Measurements from ENCODE around the gene TOM1L2. TPM values are rescaled to one million over a fixed set of nuclear protein-coding genes. Genes with fewer than 3 reads are reported as not detected.

The TOM1L2 gene
- total RNA-seq, 2 experiments from 2014 or later, result 22.1 to 25.0 TPM

- Mint-ChIP-seq H3K4me3 (no peak overlapping the region), H3K9me3 (ENCODE audit: insufficient read depth) (no peaks in the 10 kb centered on the region), H3K36me3 (ENCODE audit: low read depth) (peaks cover 76% of the 10 kb centered on the region), H3K27me3 (ENCODE audit: low read depth) (no peaks in the 10 kb centered on the region), H3K27ac (no peak overlapping the region), H3K4me1 (ENCODE audit: low read depth) (peaks cover 51% of the 10 kb centered on the region)
- no peak for ATAC-seq
- ChIA-PET CTCF (interaction anchor here (1.1 to 1.3 kb wide), 2 partner anchors 102 to 216 kb away, joined by 3 to 4 read pairs; no protein-coding TSS in a partner anchor), POLR2A (interaction anchor here (0.5 to 6.8 kb wide), 6 partner anchors 10 to 38 kb away, joined by 3 to 35 read pairs (median 6); partner anchors contain the start of gene SREBF1)
- DNase-seq, result no peak
These were observed 154.7 kb downstream of the TOM1L2 start for GRCh38 chr17:17817552-17817947.

GRCh38 chr17:17816831-17817551 lies 155.2 kb downstream of the TOM1L2 start:
- CTCF ChIA-PET, result interaction anchor here (0.8 kb wide), 1 partner anchor 22 kb away, joined by 3 read pairs; no protein-coding TSS in a partner anchor
- peaks cover 70% of the 10 kb centered on the region for H3K36me3 Mint-ChIP-seq (ENCODE audit: low read depth)

GRCh38 chr17:17816240-17816814 lies 155.9 kb downstream of the TOM1L2 start:
- POLR2A ChIA-PET, result interaction anchor here (1.3 kb wide), 1 partner anchor 38 kb away, joined by 4 read pairs; no protein-coding TSS in a partner anchor

More at GRCh38 chr17:17816831-17817551, 155.2 kb downstream of the TOM1L2 start:
- DNase-seq, result no peak
- POLR2A ChIA-PET, result no interaction called here
- H3K4me3 Mint-ChIP-seq, result no peak overlapping the region
- H3K4me1 Mint-ChIP-seq (ENCODE audit: low read depth), result peaks cover 50% of the 10 kb centered on the region
- ATAC-seq, result no peak
- H3K27me3 Mint-ChIP-seq (ENCODE audit: low read depth), result no peaks in the 10 kb centered on the region
- no peak overlapping the region for H3K27ac Mint-ChIP-seq
- H3K9me3 Mint-ChIP-seq (ENCODE audit: insufficient read depth), result no peaks in the 10 kb centered on the region

GRCh38 chr17:17815436-17816200 lies 156.6 kb downstream of the TOM1L2 start:
- ATAC-seq (no peak), DNase-seq (no peak)
- Mint-ChIP-seq H3K36me3 (ENCODE audit: low read depth) (peaks cover 68% of the 10 kb centered on the region), H3K4me1 (ENCODE audit: low read depth) (peaks cover 45% of the 10 kb centered on the region), H3K27ac (no peak overlapping the region), H3K9me3 (ENCODE audit: insufficient read depth) (no peaks in the 10 kb centered on the region), H3K4me3 (no peak overlapping the region), H3K27me3 (ENCODE audit: low read depth) (no peaks in the 10 kb centered on the region)
- POLR2A ChIA-PET, result interaction anchor here (1.3 kb wide), 1 partner anchor 39 kb away, joined by 4 read pairs; no protein-coding TSS in a partner anchor
- CTCF ChIA-PET, result interaction anchor here (1.1 to 1.3 kb wide), 2 partner anchors 45 to 104 kb away, joined by 4 read pairs; no protein-coding TSS in a partner anchor

More at GRCh38 chr17:17816240-17816814, 155.9 kb downstream of the TOM1L2 start:
- Mint-ChIP-seq H3K9me3 (ENCODE audit: insufficient read depth) (no peaks in the 10 kb centered on the region), H3K4me3 (no peak overlapping the region), H3K4me1 (ENCODE audit: low read depth) (peaks cover 49% of the 10 kb centered on the region), H3K36me3 (ENCODE audit: low read depth) (peaks cover 68% of the 10 kb centered on the region), H3K27me3 (ENCODE audit: low read depth) (no peaks in the 10 kb centered on the region), H3K27ac (no peak overlapping the region)
- CTCF ChIA-PET, result interaction anchor here (0.8 kb wide), 1 partner anchor 23 kb away, joined by 3 read pairs; no protein-coding TSS in a partner anchor
- ATAC-seq (no peak), DNase-seq (no peak)

GRCh38 chr17:17815062-17815406 lies 157.2 kb downstream of the TOM1L2 start:
- ChIA-PET POLR2A (interaction anchor here (1.1 to 1.3 kb wide), 2 partner anchors 39 kb away, joined by 3 to 4 read pairs; no protein-coding TSS in a partner anchor), CTCF (interaction anchor here (1.1 to 1.3 kb wide), 2 partner anchors 45 to 104 kb away, joined by 4 read pairs; no protein-coding TSS in a partner anchor)
- DNase-seq (no peak), ATAC-seq (no peak)
- Mint-ChIP-seq H3K4me3 (no peak overlapping the region), H3K27ac (no peak overlapping the region), H3K36me3 (ENCODE audit: low read depth) (peaks cover 68% of the 10 kb centered on the region), H3K27me3 (ENCODE audit: low read depth) (no peaks in the 10 kb centered on the region), H3K4me1 (ENCODE audit: low read depth) (peaks cover 40% of the 10 kb centered on the region), H3K9me3 (ENCODE audit: insufficient read depth) (no peaks in the 10 kb centered on the region)

GRCh38 chr17:17814162-17815061 lies 157.8 kb downstream of the TOM1L2 start:
- Mint-ChIP-seq H3K36me3 (ENCODE audit: low read depth) (peaks cover 62% of the 10 kb centered on the region), H3K27ac (no peak overlapping the region), H3K4me1 (ENCODE audit: low read depth) (peaks cover 34% of the 10 kb centered on the region), H3K27me3 (ENCODE audit: low read depth) (no peaks in the 10 kb centered on the region), H3K9me3 (ENCODE audit: insufficient read depth) (no peaks in the 10 kb centered on the region), H3K4me3 (no peak overlapping the region)
- no peak for ATAC-seq
- no peak for DNase-seq
- CTCF ChIA-PET, result interaction anchor here (1.1 to 4.2 kb wide), 4 partner anchors 19 to 105 kb away, joined by 4 to 27 read pairs (median 7); no protein-coding TSS in a partner anchor
- POLR2A ChIA-PET, result interaction anchor here (0.7 to 1.1 kb wide), 4 partner anchors 20 to 120 kb away, joined by 3 read pairs; no protein-coding TSS in a partner anchor

GRCh38 chr17:17813725-17814095 lies 158.5 kb downstream of the TOM1L2 start:
- Mint-ChIP-seq H3K27me3 (ENCODE audit: low read depth) (no peaks in the 10 kb centered on the region), H3K4me3 (no peak overlapping the region), H3K36me3 (ENCODE audit: low read depth) (peaks cover 56% of the 10 kb centered on the region), H3K9me3 (ENCODE audit: insufficient read depth) (no peaks in the 10 kb centered on the region), H3K4me1 (ENCODE audit: low read depth) (peaks cover 33% of the 10 kb centered on the region), H3K27ac (no peak overlapping the region)
- CTCF ChIA-PET, result interaction anchor here (0.8 to 4.2 kb wide), 6 partner anchors 20 to 48 kb away, joined by 3 to 43 read pairs (median 13); no protein-coding TSS in a partner anchor
- ATAC-seq (no peak), DNase-seq (no peak)
- POLR2A ChIA-PET, result interaction anchor here (0.6 to 1.4 kb wide), 4 partner anchors 8 to 59 kb away, joined by 3 to 5 read pairs (median 3); partner anchors contain the start of gene SREBF1

- ChIA-PET POLR2A (interaction anchor here (0.6 to 1.4 kb wide), 5 partner anchors 9 to 59 kb away, joined by 3 to 6 read pairs (median 3); partner anchors contain the start of gene SREBF1), CTCF (interaction anchor here (0.8 to 4.2 kb wide), 14 partner anchors 9 to 167 kb away, joined by 3 to 43 read pairs (median 7); partner anchors contain the start of gene SREBF1)
- no peak for ATAC-seq
- Mint-ChIP-seq H3K27ac (no peak overlapping the region), H3K4me3 (no peak overlapping the region), H3K27me3 (ENCODE audit: low read depth) (no peaks in the 10 kb centered on the region), H3K36me3 (ENCODE audit: low read depth) (peaks cover 54% of the 10 kb centered on the region), H3K4me1 (ENCODE audit: low read depth) (peaks cover 30% of the 10 kb centered on the region), H3K9me3 (ENCODE audit: insufficient read depth) (no peaks in the 10 kb centered on the region)
- DNase-seq, result no peak
These were observed 159.0 kb downstream of the TOM1L2 start for GRCh38 chr17:17813055-17813724.

GRCh38 chr17:17812211-17813054 lies 159.8 kb downstream of the TOM1L2 start:
- Mint-ChIP-seq H3K9me3 (ENCODE audit: insufficient read depth) (no peaks in the 10 kb centered on the region), H3K27ac (no peak overlapping the region), H3K36me3 (ENCODE audit: low read depth) (peaks cover 48% of the 10 kb centered on the region), H3K4me3 (no peak overlapping the region), H3K4me1 (ENCODE audit: low read depth) (peaks cover 34% of the 10 kb centered on the region), H3K27me3 (ENCODE audit: low read depth) (no peaks in the 10 kb centered on the region)
- ChIA-PET POLR2A (interaction anchor here (1.0 to 1.4 kb wide), 3 partner anchors 10 to 43 kb away, joined by 3 to 6 read pairs (median 5); partner anchors contain the start of gene SREBF1), CTCF (interaction anchor here (0.8 to 4.2 kb wide), 18 partner anchors 9 to 221 kb away, joined by 3 to 43 read pairs (median 6); partner anchors contain the start of gene SREBF1)
- peak; percentile 44 for ATAC-seq
- DNase-seq, result peak; percentile 66

All from activated CD8-positive, alpha-beta T cell treated with anti-CD3 and anti-CD28 coated beads, Interleukin-2, amount 10 ng/mL, durations not matched to agents 7 days and 5 days (primary cell).